Progenitor cell of endocrine pancreas (in vitro differentiated cells): ENCODE data around the gene RPLP2. TPM values are rescaled to one million over a fixed set of nuclear protein-coding genes. Genes with fewer than 3 reads are reported as not detected.

Experiments used
- DNase-seq: peaks from one replicate; pipeline ENCODE4 v3.0.0; 2021; ENCODE audit warnings: low spot score; ENCODE audit not compliant: unreplicated experiment
- H3K27ac Mint-ChIP-seq: 2 replicates; pipeline ENCODE4 v1.8.0; 2021; ENCODE audit warnings: mild to moderate bottlenecking, moderate library complexity, mixed read lengths
- H3K27me3 Mint-ChIP-seq: 2 replicates; pipeline ENCODE4 v1.8.0; 2021; ENCODE audit warnings: mixed read lengths
- H3K36me3 Mint-ChIP-seq: 2 replicates; pipeline ENCODE4 v1.8.0; 2022; ENCODE audit warnings: mixed read lengths; ENCODE audit not compliant: insufficient read depth
- H3K4me1 Mint-ChIP-seq: 2 replicates; pipeline ENCODE4 v1.8.0; 2021; ENCODE audit warnings: low read depth, mixed read lengths
- H3K4me3 Mint-ChIP-seq: 2 replicates; pipeline ENCODE4 v1.8.0; 2021; ENCODE audit warnings: low read depth, mild to moderate bottlenecking, moderate library complexity, mixed read lengths
- H3K9me3 Mint-ChIP-seq: 2 replicates; pipeline ENCODE4 v1.8.0; 2021; ENCODE audit warnings: low read depth, mixed read lengths
- CTCF ChIP-seq: fragments of 200-600 bp; sonication (generic); IDR thresholded peaks from one replicate; pipeline ENCODE4 v1.5.0; 2021; ENCODE audit warnings: antibody characterized with exemption, mild to moderate bottlenecking; ENCODE audit not compliant: unreplicated experiment
- total RNA-seq: library from RNA; stranded (reverse); gene quantifications from 2 replicates; pipeline ENCODE4 v1.2.1, GENCODE V29; 2021

The RPLP2 gene
- total RNA-seq, 1 donor from 2014 or later, result 1,463 TPM

DNA sequence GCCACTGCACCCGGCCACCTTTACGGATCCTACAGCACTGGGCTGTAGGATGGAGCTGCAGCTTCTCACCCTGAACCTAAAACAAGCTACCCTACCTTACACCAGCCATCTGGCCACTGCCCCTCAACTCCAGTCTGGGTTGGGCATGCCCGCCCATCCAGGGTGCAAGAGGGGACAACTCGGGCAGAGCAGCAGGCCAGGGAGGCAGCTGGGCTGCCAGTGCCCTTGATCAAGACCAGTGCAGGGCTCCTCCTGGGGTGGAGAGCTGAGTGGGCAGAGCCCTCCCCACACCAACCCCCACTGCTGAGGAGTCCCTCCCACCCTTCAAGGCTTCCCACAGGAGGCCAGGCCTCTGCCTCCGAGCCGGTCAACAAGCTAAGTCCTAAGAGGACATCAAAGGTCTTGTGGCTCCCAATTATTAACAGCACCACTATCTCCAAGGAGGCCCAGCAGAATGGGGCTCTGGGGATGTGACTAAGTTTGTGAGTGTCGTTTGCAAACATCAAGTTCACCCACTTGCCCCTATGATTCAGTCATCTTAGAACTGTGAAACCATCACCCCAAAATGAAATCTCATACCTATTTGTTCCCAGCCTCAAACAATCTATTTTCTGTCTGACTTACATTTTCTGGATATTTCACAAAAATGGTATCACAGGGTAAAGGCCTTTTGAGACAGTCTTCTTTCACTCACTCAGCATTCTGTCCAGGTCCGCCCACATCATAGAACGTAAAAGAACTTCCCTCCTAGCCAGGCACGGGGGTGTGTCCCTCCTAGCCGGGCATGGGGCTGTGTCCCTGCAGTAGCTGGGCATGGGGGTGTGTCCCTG lies 43.4 kb upstream of the RPLP2 start:
- Mint-ChIP-seq H3K36me3 (peaks cover 6% of the 10 kb centered on the region), H3K9me3 (no peaks in the 10 kb centered on the region), H3K27ac (no peak overlapping the region), H3K4me1 (no peaks in the 10 kb centered on the region), H3K4me3 (no peak overlapping the region), H3K27me3 (no peaks in the 10 kb centered on the region)
- no peak for TF ChIP-seq CTCF
- no peak for DNase-seq

GRCh38 chr11:766936-767210 lies 42.9 kb upstream of the RPLP2 start:
- Mint-ChIP-seq H3K4me3 (no peak overlapping the region), H3K9me3 (no peaks in the 10 kb centered on the region), H3K4me1 (no peaks in the 10 kb centered on the region), H3K27ac (no peak overlapping the region), H3K27me3 (no peaks in the 10 kb centered on the region), H3K36me3 (peaks cover 6% of the 10 kb centered on the region)
- DNase-seq, result no peak
- TF ChIP-seq CTCF, result no peak

- Mint-ChIP-seq H3K36me3 (peaks cover 5% of the 10 kb centered on the region), H3K4me1 (no peaks in the 10 kb centered on the region), H3K27ac (no peak overlapping the region), H3K4me3 (no peak overlapping the region), H3K9me3 (no peaks in the 10 kb centered on the region), H3K27me3 (no peaks in the 10 kb centered on the region)
- DNase-seq, result no peak
- no peak for TF ChIP-seq CTCF
Observed at GRCh38 chr11:767238-767637, 42.5 kb upstream of the RPLP2 start.

DNA sequence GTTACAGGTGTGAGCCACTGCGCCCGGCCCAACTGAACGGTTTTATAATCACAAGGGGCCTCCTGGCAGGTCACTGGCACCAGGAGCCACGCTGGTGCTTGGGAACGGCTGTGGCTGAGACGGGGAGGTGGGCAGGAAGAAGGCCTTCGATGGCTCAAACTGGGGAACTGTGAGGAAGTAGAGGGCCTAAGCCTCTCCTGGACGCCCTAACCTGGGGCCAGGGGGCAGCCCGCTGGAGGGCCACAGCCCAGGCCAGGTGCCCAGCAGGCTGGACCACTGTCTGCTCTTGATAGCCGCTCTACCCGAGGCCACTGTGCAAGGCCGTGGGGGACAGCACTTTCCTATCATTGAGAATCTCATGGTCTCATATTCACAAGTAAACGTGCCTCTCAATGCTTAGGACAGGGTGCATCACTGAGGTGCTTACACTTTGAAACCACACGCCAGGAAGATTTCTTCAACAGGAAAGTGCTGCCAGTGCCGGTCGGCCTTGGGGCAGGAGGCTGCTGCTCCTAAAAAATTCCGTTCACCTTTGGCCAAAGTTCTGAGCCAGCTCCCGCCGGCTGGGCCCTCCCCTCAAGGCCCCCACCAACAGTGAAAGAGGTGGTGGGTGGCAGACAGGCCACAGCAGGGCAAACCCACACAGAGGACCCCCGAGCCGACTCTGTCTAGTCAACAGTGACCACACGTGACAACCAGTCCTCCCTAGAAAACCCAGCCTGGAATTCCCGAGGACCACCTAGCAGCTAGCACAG lies 39.7 kb upstream of the RPLP2 start:
- no peak for TF ChIP-seq CTCF
- Mint-ChIP-seq H3K27ac (no peak overlapping the region), H3K27me3 (no peaks in the 10 kb centered on the region), H3K9me3 (no peaks in the 10 kb centered on the region), H3K36me3 (peaks cover 1% of the 10 kb centered on the region), H3K4me1 (no peaks in the 10 kb centered on the region), H3K4me3 (no peak overlapping the region)
- no peak for DNase-seq

DNA sequence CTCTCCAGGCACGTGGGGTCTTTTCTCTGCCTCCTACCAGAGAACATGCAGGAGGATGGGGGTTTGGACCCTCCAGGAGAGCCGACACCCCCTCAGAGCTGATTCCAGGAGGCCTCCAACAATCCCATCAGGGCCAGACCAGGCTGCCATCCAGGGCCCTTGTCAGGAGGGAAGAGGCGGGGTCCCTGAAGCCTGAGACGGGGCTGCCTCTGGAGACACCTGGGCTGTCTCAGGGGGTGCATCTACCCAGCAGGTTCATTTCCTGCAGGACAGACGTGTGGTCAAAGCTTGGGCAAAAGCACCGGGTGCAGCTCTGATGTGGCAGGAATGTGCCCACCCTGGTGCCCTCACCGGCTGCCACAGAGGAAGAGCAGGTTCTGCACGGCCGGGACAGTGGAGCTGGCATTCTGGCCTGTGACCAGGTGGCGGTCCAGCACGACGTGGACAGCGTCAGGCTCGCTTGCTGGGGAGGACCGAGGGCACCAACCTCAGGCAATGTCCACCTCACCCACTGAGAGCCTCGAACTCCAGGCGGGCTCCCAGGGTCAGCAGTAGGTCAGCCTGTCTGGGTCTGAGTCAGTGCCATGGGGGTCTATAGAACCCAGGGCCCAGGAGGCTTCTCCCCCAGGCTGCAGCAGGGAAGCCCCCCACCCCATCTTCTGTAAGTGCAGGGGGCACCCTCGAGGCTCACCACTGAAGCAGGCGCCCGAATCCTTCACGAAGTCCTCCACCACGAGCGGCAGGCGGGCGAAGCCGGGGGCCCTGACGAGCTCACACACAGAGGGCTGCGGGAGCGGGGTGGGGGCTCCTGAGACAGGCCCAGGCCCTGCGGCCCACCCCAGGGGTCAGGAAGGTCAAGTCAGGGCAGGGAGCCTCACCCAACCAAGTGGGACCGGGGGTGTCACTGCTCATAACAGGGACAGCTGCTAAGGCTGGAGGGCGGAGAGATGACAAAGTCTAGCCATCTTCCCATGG lies 38.8 kb upstream of the RPLP2 start:
- no peak for DNase-seq
- no peak overlapping the region for H3K4me3 Mint-ChIP-seq

More for the DNA sequence above, 38.8 kb upstream of the RPLP2 start:
- Mint-ChIP-seq H3K27me3 (no peaks in the 10 kb centered on the region), H3K4me1 (peaks cover 3% of the 10 kb centered on the region), H3K9me3 (no peaks in the 10 kb centered on the region), H3K27ac (no peak overlapping the region), H3K36me3 (peaks cover 1% of the 10 kb centered on the region)
- TF ChIP-seq CTCF, result no peak
